HG03521 (cell line): ENCODE results near the gene GLUD1.
"Not testable (repeated sequence)": the region's sequence is repeated elsewhere in the genome, so short reads cannot be mapped to it uniquely, and the experiment has no call there.

Source experiments
- ATAC-seq: cut with Tn5 transposase; IDR thresholded peaks from one replicate; pipeline ENCODE4 v1.9.1; 2021; ENCODE audit warnings: mild to moderate bottlenecking, moderate library complexity; ENCODE audit not compliant: unreplicated experiment

The GLUD1 gene

GRCh38 chr10:87053577-87054181, 41.0 kb downstream of the GLUD1 start:
- no peak for ATAC-seq

- no peak for ATAC-seq
Measured at GRCh38 chr10:87053111-87053510, 41.5 kb downstream of the GLUD1 start.

GRCh38 chr10:87045434-87045938, 49.2 kb downstream of the GLUD1 start:
- ATAC-seq, result no peak

GRCh38 chr10:87043579-87043978, 51.1 kb downstream of the GLUD1 start:
- ATAC-seq, result not testable (repeated sequence)

GRCh38 chr10:87038786-87039185, 55.9 kb downstream of the GLUD1 start:
- no peak for ATAC-seq

GRCh38 chr10:87038286-87038717, 56.3 kb downstream of the GLUD1 start:
- no peak for ATAC-seq

DNA sequence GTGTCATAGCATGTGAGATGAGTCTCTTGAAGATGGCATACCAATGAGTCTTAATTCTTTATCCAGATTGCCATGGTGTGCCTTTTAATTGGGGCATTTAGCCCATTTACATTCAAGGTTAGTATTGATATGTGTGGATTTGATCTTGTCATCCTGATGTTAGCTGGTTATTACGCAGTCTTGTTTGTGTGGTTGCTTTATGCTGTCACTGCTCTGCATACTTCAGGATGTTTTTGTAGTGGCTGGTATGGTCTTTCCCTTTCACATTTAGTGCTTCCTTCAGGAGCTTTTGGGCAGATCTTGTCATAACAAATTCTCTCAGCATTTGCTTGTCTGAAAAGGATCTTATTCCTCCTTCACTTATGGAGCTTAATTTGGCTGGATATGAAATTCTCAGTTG, 58.0 kb downstream of the GLUD1 start:
- ATAC-seq, result no peak

DNA sequence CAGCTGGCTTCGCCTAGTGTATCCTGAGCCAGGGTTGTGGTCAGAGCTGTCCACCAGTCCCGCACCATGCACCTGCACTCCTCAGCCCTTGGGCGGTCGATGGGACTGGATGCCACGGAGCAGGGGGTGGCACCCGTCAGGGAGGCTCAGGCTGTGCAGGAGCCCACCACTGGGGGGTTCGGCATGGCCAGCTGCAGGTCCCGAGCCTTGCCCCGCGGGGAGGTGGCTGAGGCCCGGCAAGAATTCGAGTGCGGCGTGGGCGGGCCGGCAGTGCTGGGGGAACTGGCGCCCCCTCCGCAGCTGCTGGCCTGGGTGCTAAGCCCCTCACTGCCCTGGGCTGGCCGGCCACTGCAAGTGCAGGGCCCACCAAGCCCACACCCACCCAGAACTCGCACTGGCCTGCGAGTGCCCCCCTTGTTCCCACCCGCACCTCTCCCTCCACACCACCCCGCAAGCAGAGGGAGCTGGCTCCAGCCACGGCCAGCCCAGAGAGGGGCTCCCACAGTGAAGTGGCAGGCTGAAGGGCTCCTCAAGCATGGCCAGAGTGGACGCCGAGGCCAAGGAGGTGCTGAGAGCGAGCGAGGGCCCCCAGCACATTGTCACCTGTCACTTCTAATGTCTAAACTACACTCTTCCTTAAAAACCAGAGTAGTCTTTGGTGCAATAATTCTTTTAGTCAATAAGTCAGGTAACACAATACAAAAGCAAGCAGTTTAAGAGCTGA, 63.6 kb downstream of the GLUD1 start:
- ATAC-seq, result no peak

- not testable (repeated sequence) for ATAC-seq
Measured at GRCh38 chr10:87030419-87030818, 64.2 kb downstream of the GLUD1 start.

DNA sequence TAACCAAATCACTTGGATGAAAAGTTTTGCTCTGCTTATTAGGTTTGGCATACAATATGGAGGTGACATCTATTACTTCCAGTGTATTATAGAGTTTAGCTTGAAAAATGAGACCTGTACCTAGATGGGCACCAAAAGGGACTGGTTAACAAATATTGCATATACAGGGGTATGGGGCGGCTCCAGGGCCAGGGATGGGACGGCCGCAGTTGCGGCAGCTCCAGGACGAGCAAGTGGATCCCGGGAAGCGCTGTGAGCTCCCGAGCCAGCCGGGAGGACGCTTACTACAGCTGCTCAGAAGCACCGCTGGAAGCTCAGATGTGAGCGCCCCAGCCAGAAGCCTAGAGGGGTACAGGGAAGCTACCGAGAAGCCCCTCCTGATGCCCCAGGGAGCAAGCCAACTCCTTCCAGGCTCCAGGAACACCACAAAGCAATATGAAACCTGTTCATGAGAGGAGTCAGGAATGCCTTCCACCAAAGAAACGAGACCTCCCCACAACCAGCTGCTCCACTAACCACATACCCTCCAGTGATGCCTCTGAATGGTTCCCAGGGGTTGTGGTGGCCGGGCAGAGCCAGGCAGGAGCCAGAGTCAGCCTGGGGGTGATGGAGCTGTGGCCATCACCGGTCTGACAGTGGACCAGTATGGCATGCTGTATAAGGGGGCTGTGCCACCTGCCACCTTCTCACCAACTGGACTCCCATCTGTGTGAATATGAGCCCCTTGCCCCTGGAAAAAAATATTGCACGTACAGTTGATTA, 67.7 kb downstream of the GLUD1 start:
- not testable (repeated sequence) for ATAC-seq

- not testable (repeated sequence) for ATAC-seq
Measured at GRCh38 chr10:87025285-87025958, 69.2 kb downstream of the GLUD1 start.

GRCh38 chr10:87020056-87020455, 74.6 kb downstream of the GLUD1 start, which contains the start of gene FAM25A:
Gene FAM25A (plus strand): TSS chr10:87020294. CDS start chr10:87020325, 31 bp downstream.
- ATAC-seq, result not testable (repeated sequence)

DNA sequence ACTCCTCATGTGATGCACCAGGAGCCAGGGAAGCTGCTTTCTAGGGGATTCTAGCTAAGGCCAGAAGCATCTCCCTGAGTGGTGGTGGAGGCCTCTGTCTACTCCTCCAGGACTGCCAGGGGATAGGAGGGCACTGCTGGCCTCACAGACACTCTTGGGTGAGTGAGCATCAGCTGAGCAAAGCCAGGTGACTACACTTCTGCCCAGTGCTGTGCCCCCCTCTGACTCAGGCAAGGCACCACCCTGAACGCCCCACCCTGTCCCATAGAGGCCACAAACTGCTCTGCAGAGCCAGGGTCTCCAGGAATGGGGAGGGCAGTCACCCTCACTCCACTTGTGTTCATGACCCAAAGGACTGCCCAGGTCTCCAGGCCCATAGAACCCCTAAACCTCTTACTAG, 75.1 kb downstream of the GLUD1 start:
- ATAC-seq, result not testable (repeated sequence)

DNA sequence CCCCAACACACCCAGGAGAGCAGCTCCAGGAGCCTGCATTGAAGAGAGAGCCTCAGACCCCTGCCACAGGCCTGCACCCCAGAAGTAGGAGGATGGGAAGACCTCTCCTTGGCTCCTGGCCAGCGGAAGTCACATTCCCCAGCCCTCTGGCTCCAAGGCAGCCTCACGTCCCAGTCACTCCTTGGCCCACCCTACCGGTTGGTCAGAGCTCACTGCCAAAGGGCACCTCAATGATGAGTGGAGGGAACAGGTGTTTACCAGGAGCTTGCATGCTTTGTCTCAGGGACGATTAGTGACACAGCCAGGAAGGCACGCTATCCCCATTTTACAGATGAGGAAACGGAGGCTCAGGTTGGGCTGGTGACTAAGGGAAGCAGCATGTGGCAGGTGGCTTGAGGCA, 75.6 kb downstream of the GLUD1 start:
- ATAC-seq, result not testable (repeated sequence)

DNA sequence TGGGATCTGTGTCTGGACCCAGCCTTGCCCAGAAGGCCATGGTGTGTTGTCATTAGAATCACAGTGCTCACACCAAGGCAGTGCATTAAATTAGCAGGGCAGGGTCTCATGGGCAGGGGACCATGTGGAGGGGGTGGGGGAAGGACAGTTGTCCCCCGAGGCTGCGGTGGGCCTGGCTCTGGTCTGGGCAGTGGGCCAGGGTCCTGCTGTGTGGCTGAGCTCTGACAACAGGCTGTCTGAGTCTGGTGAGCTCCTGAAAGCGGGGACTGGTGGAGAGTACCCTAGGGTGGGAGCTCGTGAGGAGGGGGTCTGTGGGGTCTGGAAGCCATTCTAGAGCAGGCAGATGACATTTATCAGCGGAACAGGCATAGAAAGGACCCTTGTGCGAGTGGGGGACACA, 76.5 kb downstream of the GLUD1 start:
- not testable (repeated sequence) for ATAC-seq

DNA sequence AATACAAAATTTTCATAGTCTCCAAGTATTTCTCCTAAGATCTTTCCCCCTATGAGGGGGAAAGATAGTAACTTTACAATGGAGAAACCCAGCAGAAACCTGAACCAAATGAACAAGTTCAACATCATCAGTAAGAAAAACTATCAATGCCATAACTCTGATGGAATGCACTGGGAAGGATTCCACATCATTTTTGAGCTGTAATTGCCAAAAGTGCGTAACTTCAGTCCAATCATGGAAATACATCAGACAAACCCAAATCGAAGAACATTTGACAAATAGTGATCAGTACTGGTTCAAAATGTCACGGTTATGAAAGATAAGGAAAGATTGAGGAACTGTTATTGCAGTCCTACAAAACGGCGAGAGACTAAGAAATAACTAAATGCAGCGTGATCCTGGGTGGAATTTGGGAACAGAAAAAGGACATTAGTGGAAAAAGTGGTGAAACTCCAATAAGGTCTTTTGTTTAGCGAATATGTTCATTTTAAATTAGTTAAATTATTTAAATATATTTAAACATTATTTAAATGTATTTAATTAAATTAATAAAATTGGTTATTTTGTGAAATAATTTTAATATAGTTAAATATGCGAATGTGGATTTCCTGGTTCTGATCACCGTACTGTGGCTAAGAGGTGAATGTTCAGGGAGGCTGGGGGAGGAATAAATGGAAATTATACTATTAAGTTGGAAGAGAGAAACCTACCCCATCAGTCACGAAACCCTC, 79.5 kb downstream of the GLUD1 start:
- ATAC-seq, result not testable (repeated sequence)

- not testable (repeated sequence) for ATAC-seq
Measured at GRCh38 chr10:87013528-87013927, 81.1 kb downstream of the GLUD1 start.

DNA sequence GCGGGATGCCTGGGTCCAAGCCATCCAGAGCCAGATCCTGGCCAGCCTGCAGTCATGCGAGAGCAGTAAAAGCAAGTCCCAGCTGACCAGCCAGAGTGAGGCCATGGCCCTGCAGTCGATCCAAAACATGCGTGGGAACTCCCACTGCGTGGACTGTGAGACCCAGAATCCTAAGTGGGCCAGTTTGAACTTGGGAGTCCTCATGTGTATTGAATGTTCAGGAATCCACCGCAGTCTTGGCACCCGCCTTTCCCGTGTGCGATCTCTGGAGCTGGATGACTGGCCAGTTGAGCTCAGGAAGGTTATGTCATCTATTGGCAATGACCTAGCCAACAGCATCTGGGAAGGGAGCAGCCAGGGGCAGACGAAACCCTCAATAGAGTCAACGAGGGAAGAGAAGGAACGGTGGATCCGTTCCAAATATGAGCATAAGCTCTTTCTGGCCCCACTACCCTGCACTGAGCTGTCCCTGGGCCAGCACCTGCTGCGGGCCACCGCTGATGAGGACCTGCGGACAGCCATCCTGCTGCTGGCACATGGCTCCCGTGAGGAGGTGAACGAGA, 85.4 kb downstream of the GLUD1 start:
- ATAC-seq, result not testable (repeated sequence)

- not testable (repeated sequence) for ATAC-seq
Measured at GRCh38 chr10:87008303-87008702, 86.3 kb downstream of the GLUD1 start.

DNA sequence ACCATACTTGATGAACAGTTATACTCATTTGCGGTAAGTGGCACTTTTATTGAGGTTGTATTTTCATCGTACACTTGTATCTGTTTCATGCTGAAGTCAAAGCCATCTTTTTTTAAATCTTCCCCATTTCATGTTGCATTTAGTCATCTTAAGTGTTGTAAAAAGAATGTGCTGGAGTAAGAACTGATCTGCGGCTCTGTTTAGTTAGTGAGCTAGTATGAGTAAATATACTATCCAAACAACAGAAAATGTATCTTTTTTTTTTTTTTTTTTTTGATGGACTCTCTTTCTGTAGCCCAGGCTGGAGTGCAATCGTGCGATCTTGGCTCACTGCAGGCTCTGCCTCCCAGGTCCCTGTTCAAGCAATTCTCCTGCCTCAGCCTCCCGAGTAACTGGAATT, 87.0 kb downstream of the GLUD1 start:
- ATAC-seq, result not testable (repeated sequence)
